NCI-H2107 (cell line): ENCODE data around the gene PATJ.
"Not testable (repeated sequence)": the region's sequence is repeated elsewhere in the genome, so short reads cannot be mapped to it uniquely, and the experiment has no call there.

Source experiments
- DNase-seq: peaks from one replicate; lab custom pipeline; 2025; lab: John Stamatoyannopoulos, UW

The PATJ gene

DNA sequence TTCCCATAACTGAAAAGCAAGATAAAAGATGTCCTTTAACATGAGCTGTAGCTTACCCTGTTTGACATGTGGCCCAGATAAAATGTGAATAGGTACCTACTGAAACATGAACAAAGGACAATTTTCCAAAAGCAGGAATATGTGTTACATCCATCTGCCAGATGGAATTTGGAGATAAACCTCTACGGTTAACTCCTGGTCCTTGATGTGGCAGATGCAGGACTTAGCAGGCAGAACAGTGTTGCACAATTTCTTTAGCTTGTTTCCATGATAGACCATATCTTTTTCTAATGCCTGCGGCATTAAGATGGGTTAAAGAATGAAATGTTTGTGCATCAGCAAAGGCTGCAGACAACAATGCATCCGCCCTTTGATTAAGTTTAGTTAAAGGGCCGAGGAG, 437.8 kb downstream of the PATJ start:
- not testable (repeated sequence) for DNase-seq

DNA sequence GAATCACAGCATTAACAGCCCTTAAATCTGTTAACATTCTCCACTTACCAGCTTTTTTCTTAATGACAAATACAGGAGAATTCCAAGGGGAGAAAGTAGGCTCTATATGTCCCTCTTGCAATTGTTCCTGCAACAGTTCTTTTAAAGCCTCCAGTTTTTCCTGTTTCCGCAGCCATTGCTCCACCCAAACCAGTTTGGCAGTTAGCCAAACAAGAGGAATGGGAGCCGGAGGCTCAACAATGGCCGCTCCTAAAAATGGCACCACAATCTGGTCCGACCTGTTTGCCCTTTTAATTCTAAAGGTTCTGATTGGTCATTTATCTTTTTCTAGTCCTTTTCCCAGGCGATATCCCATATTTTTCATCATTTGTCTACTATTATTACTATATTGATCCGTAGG, 438.4 kb downstream of the PATJ start:
- DNase-seq = no peak

DNA sequence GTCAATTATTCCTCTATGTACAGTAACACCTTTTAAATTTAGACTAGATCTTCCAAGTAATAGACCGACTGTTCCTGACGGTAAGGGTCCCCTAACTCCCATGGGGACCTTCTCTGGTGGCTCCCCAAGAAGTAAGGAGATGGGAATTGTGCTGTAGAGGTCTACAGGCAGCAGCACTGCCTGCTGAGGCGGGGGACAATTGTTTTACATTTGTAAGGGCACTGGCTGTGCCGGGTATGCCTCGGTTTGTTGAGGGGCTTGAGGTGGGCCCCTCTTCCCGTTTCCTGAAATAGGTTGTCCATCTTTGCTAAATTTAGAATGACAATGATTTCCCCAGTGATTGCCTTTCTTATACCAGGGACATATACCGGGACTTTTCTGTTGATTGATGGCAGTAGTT, 439.3 kb downstream of the PATJ start:
- DNase-seq = no peak

DNA sequence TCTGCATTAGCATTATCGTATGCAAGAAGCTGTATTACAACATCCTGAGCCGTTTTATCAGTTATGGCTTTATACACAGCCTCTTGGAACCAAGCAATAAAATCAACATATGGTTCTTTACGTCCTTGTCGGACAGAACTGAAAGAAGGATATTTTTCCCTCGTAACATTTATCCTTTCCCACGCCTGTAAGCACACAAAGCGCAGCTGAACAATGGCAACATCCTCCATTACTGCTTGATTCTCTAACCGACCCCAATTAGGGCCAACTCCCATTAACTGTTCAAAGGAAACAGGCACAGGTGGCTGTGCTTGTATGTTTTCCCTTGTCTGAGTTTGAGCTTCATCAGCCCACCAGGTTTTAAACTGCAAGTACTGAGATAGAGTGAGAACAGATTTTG, 439.9 kb downstream of the PATJ start:
- not testable (repeated sequence) for DNase-seq

DNA sequence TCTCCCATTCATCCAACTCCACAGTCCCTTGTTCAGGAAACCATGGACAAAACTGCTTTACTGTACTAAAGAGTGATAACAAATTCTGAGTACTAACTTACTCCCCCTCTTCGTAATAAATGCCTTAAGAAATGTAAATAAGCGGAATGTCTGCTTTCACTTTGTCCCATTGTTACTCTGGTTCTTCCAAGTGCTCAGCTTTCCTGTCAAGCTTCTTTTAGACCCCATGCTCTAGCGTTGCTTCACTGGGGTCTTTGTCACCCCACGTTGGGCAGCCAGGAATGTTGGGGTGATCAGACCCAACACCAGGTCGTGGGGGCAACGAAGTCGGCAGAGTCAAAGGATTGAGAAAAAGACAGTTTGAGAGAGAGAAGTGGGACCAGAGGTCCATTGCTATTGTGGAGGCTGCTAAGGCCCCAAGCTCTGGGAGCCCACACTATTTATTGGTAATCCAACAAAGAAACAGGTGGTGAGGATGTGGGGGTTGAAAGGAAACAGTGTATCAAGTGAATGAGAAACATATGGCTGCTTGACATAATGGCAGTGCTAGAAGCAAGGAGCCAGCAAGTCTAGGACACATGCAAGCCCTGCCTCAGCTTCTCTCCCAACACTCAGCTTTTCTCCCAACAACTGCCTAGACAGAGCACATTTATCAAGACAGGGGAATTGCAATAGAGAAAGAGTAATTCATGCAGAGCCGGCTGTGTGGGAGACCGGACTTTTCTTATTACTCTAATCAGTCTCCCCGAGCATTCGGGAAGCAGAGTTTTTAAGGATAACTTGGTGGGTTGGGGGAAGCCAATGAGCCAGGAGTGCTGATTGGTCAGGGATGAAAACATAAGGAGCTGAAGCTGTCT, 441.1 kb downstream of the PATJ start:
- not testable (repeated sequence) for DNase-seq

DNA sequence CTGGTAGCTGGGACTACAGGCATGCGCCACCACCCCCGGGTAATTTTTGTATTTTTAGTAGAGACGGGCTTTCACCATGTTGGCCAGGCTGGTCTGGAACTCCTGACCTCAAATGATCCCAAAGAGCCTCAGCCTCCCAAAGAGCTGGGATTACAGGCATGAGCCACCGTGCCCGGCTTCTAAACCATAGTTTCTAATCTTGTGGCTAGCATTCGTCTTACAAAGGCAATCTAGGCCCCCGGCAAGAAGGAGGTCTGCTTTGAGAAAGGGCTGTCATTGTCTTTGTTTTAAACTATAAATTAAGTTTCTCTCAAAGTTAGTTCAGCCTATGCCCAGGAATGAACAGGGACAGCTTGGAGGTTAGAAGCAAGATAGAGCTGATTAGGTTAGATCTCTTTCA, 442.1 kb downstream of the PATJ start:
- DNase-seq = no peak

DNA sequence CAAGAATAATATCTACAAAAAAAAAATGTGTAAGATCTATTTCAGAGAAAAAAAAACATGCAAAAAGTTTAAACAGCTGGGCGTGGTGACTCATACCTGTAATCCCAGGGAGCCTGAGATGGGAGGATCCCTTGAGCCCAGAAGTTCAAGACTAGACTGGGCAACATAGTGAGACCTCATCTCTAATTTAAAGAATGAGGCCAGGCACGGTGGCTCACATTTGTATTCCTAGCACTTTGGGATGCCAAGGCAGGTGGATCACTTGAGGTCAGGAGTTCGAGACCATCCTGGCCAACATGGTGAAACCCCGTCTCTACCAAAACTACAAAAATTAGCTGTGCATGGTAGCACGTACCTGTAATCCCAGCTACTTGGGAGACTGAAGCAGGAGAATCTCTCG, 443.0 kb downstream of the PATJ start:
- DNase-seq = not testable (repeated sequence)

DNA sequence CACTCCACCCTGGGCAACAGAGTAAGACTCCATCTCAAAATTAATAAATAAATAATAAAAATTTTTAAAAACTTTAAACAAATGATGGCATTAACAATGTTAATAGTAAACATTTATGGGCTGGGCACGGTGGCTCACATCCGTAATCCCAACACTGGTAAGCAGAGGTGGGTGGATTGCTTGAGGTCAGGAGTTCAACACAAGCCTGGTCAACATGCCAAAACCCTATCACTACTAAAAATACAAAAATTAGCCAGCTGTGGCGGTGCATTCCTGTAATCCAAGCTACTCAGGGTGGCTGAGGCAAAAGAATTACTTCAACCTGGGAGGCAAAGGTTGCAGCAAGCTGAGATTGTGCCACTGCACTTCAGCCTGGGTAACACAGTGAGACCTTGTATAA, 443.4 kb downstream of the PATJ start:
- DNase-seq = no peak

DNA sequence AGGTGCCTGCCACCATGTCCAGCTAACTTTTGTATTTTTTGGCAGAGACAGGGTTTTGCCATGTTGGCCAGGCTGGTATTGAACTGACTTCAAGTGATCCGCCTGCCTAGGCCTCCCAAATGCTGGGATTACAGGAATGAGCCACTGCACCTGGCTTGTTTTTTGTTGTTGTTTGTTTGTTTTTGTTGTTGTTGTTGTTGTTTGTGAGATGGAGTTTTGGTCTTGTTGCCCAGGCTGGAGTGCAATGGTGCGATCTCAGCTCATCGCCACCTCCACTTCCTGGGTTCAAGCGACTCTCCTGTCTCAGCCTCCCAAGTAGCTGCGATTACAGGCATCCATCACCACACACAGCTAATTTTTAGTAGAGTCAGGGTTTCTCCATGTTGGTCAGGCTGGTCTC, 445.3 kb downstream of the PATJ start:
- DNase-seq = no peak

DNA sequence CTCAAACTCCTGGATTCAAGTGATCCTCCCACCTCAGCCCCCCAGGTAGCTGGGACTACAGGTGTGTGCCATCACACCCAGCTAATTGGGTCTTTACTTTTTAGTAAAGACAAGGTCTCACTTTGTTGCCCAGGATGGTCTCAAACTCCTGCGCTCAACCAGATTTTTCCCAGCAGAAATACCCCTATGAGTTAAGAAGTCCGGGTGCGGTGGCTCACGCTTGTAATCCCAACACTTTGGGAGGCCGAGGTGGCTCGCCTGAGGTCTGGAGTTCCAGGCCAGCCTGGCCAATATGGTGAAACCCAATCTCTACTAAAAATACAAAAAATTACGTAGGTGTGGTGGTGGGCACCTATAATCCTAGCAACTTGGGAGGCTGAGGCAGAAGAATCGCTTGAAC, 445.8 kb downstream of the PATJ start:
- DNase-seq = no peak

DNA sequence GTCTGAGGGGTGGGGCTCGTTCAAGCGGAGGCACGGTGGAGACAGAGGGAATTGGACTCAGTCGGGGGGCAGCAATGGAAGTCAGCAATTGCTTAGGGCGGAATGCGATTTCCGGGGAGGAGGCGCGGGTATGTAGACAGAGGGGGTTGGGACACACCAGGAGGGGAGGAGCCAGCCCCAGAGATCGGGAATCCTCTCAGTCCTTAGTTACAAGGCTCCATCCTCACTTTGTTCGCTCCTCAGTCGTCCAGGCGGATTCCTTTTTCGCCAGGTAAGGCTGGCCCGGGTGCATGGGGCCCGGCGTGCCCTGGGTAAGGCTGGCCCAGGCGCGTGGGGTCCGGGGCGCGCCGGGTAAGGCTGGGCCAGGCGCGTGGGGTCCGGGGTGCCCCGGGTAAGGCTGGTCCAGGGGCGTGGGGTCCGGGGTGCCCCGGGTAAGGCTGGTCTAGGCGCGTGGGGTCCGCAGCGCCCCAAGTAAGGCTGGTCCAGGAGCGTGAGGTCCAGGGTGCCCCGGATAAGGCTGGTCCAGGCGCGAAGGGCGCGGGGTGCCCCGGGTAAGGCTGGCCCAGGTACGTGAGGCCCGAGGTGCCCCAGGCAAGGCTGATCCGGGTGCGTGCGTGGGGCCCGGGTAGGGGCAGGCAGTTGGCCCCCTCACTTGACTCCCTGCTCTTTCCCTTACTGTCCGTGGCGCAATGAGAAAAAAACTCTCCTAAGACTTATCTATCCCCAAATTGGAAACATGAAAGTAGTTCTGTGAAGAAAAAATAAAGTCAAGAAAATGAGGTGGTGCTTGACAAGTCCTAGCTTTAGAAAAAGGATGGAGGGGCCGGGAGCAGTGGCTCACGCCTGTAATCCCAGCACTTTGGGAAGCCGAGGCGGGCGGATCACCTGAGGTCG, 452.6 kb downstream of the PATJ start, which contains the start of gene L1TD1:
TSS of gene L1TD1 (plus strand) at position 199 of the 894 bp plus-strand sequence. CDS start 11,780 bp downstream, outside the sequence.
- no peak for DNase-seq

DNA sequence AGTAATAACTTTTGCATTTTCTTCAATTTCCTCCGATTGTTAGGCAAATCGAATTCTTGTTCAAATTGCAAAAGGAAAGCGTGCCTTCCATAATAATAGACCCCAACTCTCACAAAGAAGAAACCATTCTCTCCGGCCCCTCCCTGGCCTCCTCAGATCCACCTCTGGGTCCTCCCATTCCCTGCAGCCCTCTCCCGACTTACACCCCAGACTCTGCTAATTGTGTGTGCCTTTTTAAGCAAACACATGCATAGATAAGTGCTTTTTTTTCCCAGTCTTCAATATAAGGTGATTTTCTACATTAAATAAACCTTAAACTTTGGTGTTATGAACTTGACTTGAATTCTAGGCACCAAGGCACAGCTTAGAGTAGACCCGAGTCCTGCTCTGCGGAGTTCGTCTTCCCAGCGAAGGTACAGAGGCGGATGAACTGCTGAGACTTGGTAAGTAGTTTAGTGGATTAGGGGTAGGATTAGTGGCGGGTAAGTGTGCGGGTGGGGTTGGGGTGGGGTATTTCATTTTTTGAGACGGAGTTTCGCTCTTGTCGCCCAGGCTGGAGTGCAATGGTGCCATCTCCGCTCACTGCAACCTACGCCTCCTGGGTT, 453.9 kb downstream of the PATJ start:
- no peak for DNase-seq

DNA sequence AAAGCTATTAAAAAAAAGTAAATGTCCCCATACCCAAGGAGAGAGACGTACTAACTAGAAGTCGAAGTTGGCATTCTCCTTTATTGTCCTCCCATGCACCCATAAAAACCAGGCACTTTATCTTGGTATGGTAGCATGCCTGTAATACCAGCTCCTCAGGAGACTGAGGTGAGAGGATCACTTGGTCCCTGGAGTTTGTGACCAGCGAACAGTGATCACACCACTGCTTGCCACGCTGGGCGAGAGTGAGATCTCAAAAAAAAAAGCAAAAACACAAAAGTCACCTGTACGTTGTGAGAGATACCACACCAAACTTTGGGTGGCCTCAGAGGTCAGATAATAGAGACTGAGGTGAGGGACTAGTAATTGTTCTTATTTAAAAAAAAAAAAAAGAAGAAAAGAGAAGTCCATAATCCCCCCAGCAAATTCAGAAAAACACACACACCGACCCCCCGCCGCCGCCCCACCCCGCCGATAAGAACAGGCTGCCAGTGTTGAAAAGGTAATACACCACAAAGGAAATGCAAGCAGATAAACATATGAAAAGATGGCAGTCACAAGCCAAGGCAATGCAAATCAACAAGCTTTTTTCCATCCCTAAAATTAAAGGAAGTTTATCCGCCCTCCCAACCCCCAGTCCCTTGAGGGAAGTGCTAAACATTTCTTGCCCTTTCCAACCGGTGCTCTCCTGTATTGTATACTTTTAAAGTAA, 455.9 kb downstream of the PATJ start:
- DNase-seq = no peak

DNA sequence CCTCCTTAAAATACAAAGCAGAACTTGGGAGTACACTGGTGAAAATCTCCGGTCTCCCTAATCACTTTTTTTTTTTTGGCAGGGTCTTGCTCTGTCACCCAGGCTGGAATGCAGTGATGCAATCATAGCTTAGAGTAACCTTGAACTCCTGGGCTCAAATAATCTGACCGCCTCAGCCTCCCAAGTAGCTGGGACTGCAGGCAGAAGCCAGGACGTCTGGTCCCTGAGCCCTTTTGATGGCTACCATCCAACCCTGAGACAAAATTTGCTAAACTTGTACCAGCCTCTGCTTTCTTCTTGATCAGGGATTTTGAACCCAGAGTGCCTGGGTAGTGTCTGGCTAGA, 456.5 kb downstream of the PATJ start:
- no peak for DNase-seq

DNA sequence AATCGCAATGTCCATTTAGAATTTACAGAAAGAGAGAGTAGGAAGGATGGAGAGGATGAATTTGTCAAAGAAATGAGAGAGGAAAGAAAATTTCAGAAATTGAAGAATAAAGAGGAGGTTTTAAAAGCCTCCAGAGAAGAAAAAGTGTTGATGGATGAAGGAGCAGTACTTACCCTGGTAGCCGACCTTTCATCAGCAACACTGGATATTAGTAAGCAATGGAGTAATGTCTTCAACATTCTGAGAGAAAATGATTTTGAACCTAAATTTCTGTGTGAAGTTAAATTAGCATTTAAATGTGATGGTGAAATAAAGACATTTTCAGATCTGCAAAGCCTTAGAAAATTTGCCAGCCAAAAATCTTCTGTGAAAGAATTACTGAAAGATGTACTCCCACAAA, 464.9 kb downstream of the PATJ start:
- no peak for DNase-seq

DNA sequence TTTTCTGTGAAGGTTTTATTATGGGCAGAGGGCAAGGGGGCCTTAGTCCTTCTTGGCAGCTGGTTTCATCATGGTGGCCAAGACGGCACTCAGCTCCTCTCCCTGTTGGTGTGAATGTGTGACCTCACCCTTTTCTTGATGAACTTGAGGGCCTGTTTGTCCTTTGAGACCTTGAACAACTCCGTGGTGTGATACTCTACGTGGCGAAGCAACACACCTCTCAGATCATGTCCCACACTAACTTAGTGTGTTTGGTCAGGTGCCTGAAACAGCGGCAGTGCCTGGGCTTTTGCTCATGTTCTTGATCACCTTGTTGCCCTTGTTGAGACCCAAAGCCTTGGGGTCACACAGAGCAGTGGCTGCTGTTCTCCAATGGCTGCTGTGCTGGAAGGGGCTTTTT, 465.8 kb downstream of the PATJ start:
- no peak for DNase-seq

DNA sequence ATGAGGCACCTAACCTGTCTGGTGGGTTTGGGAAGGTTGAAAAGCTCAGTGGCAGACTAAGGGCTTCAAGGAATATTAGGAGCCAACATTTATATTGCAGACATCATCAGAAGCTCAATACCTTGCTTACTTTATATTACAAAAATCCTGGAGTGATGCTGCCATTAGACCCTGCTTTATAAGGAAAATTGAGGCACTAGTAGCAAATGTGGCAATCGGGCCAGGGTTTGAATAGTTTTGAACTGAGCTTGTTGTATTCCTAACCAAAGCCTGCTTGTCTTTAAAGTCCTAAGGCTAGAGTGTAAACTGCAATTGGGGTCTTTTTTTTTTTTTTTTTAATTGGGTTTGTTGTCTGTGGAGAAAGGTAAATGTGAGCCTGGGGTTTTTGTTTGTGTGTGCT, 466.7 kb downstream of the PATJ start:
- no peak for DNase-seq

DNA sequence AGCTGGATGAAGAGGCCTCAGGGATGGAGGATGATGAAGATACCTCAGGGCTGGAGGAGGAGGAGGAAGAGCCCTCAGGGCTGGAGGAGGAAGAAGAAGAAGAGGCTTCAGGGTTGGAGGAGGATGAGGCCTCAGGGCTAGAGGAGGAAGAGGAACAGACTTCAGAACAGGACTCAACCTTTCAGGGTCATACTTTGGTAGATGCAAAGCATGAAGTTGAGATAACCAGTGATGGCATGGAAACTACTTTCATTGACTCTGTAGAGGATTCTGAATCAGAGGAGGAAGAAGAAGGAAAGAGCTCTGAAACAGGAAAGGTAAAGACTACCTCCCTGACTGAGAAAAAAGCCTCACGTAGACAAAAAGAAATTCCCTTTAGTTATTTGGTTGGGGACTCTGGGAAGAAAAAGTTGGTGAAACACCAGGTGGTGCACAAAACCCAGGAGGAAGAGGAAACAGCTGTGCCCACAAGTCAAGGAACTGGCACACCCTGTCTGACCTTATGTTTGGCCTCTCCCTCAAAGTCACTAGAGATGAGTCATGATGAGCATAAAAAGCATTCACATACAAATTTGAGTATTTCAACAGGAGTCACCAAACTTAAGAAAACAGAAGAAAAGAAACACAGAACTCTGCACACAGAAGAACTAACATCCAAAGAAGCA, 467.8 kb downstream of the PATJ start:
- DNase-seq = no peak

DNA sequence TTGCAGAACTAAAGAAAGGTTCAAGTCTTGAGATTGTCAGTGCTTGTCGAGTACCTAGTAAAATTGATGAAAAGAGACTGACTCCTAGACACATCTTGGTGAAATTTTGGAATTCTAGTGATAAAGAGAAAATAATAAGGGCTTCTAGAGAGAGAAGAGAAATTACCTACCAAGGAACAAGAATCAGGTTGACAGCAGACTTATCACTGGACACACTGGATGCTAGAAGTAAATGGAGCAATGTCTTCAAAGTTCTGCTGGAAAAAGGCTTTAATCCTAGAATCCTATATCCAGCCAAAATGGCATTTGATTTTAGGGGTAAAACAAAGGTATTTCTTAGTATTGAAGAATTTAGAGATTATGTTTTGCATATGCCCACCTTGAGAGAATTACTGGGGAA, 468.7 kb downstream of the PATJ start:
- no peak for DNase-seq

DNA sequence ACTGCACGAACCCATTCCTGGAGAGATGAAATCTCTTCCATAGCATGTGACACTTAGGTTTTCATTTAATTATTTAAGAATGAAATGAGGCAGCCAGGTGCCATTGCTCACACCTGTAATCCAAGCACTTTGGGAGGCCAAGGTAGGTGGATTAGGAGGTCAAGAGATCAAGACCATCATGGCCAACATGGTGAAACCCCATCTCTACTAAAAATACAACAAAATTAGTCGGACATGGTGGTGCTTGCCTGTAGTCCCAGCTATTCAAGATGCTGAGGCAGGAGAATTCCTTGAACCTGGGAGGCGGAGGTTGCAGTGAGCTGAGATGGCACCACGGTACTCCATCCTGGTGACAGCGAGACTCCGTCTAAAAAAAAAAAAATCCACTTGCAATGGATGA, 470.1 kb downstream of the PATJ start:
- no peak for DNase-seq

DNA sequence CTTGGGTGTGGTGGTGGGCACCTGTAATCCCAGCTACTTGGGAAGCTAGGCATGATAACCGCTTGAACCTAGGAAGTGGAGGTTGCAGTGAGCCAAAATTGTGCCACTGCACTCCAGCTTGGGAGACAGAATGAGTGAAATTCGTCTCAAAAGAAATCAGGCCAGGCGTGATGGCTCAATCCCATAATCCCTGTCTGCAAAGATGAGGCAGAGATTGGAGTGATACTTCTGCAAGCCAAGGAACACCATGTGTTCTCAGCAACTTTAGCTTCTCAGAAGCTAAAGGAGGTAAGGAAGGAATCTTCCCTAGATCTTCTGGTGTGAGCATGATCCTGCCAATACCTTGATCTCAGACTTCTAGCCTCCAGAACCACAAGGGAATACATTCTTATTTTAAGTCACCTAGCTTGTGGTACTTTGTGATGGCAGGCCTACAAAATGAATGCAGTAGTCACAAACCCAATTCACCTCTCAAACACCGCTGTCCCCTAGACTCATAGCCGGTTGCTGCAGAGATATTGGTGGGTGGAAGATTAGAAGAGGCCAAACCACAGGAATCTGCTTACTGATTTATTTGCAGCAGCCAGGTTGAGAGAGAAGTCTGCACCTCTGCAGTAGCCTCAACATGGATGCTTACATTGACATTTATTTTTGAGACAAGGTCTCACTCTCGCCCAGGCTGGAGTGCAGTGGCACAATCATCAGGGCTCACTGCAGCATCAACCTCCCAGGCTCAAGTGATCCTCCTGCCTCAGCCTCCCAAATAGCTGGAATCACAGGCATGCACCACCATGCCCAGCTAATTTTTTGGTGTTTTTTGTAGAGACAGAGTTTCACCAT, 471.0 kb downstream of the PATJ start:
- DNase-seq = no peak
